Right atrium auricular region (tissue), 2 donors: ENCODE results near the gene DRD3. TPM values are rescaled to one million over a fixed set of nuclear protein-coding genes. Genes with fewer than 3 reads are reported as not detected.

ENCODE experiments used
- DNase-seq: peaks from one replicate; pipeline ENCODE4 v3.0.0-alpha.2; 2019; ENCODE audit warnings: low spot score
- H3K27ac ChIP-seq, 2 donors: fragments of 200-600 bp; sonication (generic); 1 replicate in 1 of 2; 2 replicates in 1 of 2; pipeline ENCODE4 v1.5.1; 2016 to 2019
- H3K27me3 ChIP-seq, 2 donors: fragments of 200-600 bp; sonication (generic); one replicate each; pipeline versions ENCODE4 v1.5.1 to v1.6.0; 2017 to 2019
- H3K36me3 ChIP-seq: fragments of 200-600 bp; sonication (generic); one replicate; pipeline ENCODE4 v1.5.1; 2016
- H3K4me1 ChIP-seq, 2 donors: fragments of 200-600 bp; sonication (generic); one replicate each; pipeline versions ENCODE4 v1.5.1 to v1.6.0; 2017 to 2019
- H3K4me3 ChIP-seq, 2 donors: fragments of 200-600 bp; sonication (generic); 1 replicate in 1 of 2; 2 replicates in 1 of 2; pipeline ENCODE4 v1.5.1; 2017 to 2019; ENCODE audit warnings: mild to moderate bottlenecking in 1 of 2, moderate library complexity in 1 of 2
- H3K9me3 ChIP-seq, 2 donors: fragments of 200-600 bp; sonication (generic); one replicate each; pipeline ENCODE4 v1.5.1; 2019
- total RNA-seq, 2 donors: library from RNA; depleted of rRNA; stranded (reverse); fragments of >200 nt; gene quantifications; one replicate each; pipeline ENCODE4 v1.1.0, GENCODE V29; 2016
- TF ChIP-seq, protein P1 (sequence below), 2 donors: fragments of 200-600 bp; sonication (generic); IDR thresholded peaks; one replicate each; pipeline ENCODE4 v1.5.1; 2019; ENCODE audit warnings: antibody characterized with exemption in 2 of 2

Gene DRD3
- total RNA-seq, 2 donors from 2014 or later = not detected

DNA sequence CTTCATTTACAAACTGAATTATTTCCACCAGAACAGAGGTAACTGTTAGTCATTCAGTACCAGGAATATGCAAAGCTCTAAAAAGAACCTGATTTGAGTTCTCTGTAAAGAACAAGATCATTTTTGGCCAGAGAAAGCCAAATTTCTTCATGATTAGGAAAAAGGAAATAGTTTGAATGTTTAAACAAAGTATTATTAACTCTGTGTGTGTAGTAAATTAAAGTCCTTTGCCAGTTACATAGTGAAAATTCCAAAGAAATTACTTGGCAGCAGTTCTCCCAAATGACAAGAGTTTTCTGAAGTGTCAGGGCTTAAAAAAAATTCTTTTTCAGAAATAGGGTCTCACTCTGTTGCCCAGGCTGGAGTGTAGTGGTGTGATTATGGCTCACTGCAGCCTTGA is 97.8 kb downstream of the DRD3 start:
- Histone ChIP-seq H3K27ac (no peak overlapping the region), H3K4me3 (no peak overlapping the region), H3K36me3 (peaks cover 36% of the 10 kb centered on the region), H3K27me3 (no peaks in the 10 kb centered on the region), H3K4me1 (no peaks in the 10 kb centered on the region), H3K9me3 (no peaks in the 10 kb centered on the region)
- DNase-seq = no peak
- TF ChIP-seq, protein P1, sequence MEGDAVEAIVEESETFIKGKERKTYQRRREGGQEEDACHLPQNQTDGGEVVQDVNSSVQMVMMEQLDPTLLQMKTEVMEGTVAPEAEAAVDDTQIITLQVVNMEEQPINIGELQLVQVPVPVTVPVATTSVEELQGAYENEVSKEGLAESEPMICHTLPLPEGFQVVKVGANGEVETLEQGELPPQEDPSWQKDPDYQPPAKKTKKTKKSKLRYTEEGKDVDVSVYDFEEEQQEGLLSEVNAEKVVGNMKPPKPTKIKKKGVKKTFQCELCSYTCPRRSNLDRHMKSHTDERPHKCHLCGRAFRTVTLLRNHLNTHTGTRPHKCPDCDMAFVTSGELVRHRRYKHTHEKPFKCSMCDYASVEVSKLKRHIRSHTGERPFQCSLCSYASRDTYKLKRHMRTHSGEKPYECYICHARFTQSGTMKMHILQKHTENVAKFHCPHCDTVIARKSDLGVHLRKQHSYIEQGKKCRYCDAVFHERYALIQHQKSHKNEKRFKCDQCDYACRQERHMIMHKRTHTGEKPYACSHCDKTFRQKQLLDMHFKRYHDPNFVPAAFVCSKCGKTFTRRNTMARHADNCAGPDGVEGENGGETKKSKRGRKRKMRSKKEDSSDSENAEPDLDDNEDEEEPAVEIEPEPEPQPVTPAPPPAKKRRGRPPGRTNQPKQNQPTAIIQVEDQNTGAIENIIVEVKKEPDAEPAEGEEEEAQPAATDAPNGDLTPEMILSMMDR (IDR thresholded peaks at IDR 0.05) = no peak

DNA sequence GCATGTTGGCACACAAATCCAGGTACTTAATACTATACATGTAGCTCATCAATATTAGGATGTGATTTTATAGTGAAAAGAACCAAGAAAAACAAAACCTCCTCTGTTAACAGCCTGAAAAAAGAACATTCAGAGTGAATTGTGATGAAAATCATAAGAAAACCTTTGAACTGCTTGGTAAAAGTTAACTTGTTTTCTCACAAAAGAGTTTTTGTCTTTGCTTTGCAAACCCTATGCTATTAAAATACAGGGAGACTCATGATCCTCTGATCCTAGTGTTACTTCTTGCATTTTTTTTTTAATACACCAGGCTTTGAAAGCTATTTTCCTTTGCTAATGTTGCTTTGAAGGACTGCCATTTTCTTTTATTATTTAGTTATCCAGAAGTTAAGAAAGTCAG is 98.7 kb downstream of the DRD3 start:
- no peak overlapping the region for H3K4me3 ChIP-seq
- H3K27ac ChIP-seq = no peak overlapping the region

DNA sequence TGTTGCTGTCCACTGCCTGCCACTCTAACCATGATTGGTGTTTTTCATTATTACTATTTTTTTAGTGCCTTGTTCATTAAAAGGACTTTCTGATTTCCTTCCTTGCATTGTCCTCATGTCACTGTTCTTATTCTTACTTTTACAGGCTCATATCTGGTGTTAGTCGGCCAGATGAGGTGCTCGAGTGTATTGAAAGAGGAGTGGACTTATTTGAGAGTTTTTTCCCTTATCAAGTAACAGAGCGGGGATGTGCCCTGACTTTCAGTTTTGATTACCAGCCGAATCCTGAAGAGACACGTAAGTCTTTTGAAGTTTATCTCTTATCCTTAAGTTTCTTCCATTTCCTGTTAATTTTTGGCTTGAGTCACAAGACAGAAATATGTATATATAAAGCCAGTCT is 99.1 kb downstream of the DRD3 start:
- Histone ChIP-seq H3K27me3 (no peaks in the 10 kb centered on the region), H3K36me3 (peaks cover 37% of the 10 kb centered on the region), H3K27ac (no peak overlapping the region), H3K4me3 (no peak overlapping the region), H3K4me1 (no peaks in the 10 kb centered on the region), H3K9me3 (no peaks in the 10 kb centered on the region)
- TF ChIP-seq, protein P1 (IDR thresholded peaks at IDR 0.05) = no peak
- no peak for DNase-seq

More for the DNA sequence above, 98.7 kb downstream of the DRD3 start:
- no peak for DNase-seq
- Histone ChIP-seq H3K9me3 (no peaks in the 10 kb centered on the region), H3K4me1 (no peaks in the 10 kb centered on the region), H3K27me3 (no peaks in the 10 kb centered on the region), H3K36me3 (peaks cover 36% of the 10 kb centered on the region)
- TF ChIP-seq, protein P1 (IDR thresholded peaks at IDR 0.05) = no peak

DNA sequence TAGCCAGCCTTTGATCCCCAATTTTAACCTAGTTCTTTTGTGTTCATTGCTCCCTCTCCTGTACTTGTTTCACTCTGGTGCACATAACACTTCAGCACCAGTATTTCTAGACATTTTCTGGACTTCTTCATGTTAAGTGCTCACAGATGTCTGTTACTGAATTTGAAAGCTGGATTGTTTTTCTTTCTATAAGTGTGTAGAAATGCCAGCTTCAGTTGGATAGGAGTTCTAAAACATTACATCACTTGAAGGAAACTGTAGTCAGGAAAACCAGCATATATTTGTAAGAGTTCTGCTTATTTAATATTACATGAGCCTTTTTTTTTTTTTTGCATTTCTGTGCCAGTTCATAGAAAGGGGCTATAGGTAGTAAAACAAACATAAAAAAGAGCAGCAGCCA is 100.7 kb downstream of the DRD3 start:
- H3K36me3 ChIP-seq = peaks cover 53% of the 10 kb centered on the region
- no peak overlapping the region for H3K27ac ChIP-seq
- DNase-seq = no peak
- TF ChIP-seq, protein P1 (IDR thresholded peaks at IDR 0.05) = no peak
- H3K4me1 ChIP-seq = no peaks in the 10 kb centered on the region
- no peak overlapping the region for H3K4me3 ChIP-seq
- no peaks in the 10 kb centered on the region for H3K9me3 ChIP-seq
- H3K27me3 ChIP-seq = no peaks in the 10 kb centered on the region

Other genes starting within 250 kb of the DRD3 start
- gene ZDHHC23, start 231.0 kb downstream of the DRD3 start, total RNA-seq = 1 to 10 TPM; 1.1 to 2.0 TPM
- 1 to 10 TPM in 1 of 2 donors, under 1 TPM in 1; 0.75 to 1.3 TPM for gene CCDC191, start 122.5 kb downstream of the DRD3 start, total RNA-seq
- 1 to 10 TPM; 4.9 to 5.6 TPM for gene QTRT2, start 122.3 kb downstream of the DRD3 start, total RNA-seq
- not detected for gene ZNF80, start 58.5 kb upstream of the DRD3 start, total RNA-seq
- under 1 TPM in 1 of 2 donors, not detected in 1; 0.67 TPM for gene TIGIT, start 115.0 kb upstream of the DRD3 start, total RNA-seq